ENCODE measurements around the gene LDB3.

LDB3 gene

GRCh38 chr10:86705905-86706304 lies 37.6 kb downstream of the LDB3 start:
- intact Hi-C loops (cut with DNase I; ENCODE audit: low total_unique reads) = no loop called here
- Histone ChIP-seq H3K4me1 (peaks cover 0 to 8% (median 6%) of the 10 kb centered on the region in 4 donors), H3K27ac (peak overlapping the region; percentile 45 to 96), H3K27me3 (no peaks in the 10 kb centered on the region), H3K4me3 (no peak overlapping the region), H3K9me3 (no peaks in the 10 kb centered on the region), H3K36me3 (peaks cover 28 to 61% (median 43%) of the 10 kb centered on the region in 3 donors)
- TF ChIP-seq, protein P1, sequence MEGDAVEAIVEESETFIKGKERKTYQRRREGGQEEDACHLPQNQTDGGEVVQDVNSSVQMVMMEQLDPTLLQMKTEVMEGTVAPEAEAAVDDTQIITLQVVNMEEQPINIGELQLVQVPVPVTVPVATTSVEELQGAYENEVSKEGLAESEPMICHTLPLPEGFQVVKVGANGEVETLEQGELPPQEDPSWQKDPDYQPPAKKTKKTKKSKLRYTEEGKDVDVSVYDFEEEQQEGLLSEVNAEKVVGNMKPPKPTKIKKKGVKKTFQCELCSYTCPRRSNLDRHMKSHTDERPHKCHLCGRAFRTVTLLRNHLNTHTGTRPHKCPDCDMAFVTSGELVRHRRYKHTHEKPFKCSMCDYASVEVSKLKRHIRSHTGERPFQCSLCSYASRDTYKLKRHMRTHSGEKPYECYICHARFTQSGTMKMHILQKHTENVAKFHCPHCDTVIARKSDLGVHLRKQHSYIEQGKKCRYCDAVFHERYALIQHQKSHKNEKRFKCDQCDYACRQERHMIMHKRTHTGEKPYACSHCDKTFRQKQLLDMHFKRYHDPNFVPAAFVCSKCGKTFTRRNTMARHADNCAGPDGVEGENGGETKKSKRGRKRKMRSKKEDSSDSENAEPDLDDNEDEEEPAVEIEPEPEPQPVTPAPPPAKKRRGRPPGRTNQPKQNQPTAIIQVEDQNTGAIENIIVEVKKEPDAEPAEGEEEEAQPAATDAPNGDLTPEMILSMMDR (IDR thresholded peaks at IDR 0.05) = no peak
- no peak for DNase-seq

DNA sequence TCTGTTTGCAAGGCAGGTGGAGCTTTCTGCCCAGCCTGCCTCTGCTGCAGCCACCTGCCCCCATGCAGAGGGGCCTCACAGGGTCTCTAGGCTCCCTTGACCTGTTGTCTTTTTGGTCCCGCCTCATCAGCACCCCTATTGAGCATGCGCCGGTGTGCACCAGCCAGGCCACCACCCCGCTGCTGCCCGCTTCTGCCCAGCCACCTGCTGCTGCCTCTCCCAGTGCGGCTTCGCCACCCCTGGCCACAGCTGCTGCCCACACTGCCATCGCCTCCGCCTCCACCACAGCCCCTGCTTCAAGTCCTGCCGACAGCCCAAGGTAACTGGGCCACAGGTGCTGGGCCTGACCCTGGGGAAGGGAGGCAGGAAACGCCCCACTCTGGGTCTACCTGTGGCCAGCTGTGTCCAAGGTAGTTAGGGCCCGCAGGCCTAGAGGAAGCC lies 38.1 kb downstream of the LDB3 start:
- Histone ChIP-seq H3K9me3 (no peaks in the 10 kb centered on the region), H3K27me3 (no peaks in the 10 kb centered on the region), H3K4me3 (no peak overlapping the region), H3K4me1 (peaks cover 0 to 9% (median 6%) of the 10 kb centered on the region in 4 donors), H3K36me3 (peaks cover 24 to 56% (median 37%) of the 10 kb centered on the region in 3 donors), H3K27ac (peak overlapping the region; percentile 45 to 96)
- no peak for DNase-seq
- TF ChIP-seq, protein P1 (IDR thresholded peaks at IDR 0.05) = no peak
- intact Hi-C loops (cut with DNase I; ENCODE audit: low total_unique reads) = no loop called here

- DNase-seq = no peak
- TF ChIP-seq, protein P1 (IDR thresholded peaks at IDR 0.05) = no peak
- intact Hi-C loops (cut with DNase I; ENCODE audit: low total_unique reads) = no loop called here
- no peak overlapping the region for H3K4me3 ChIP-seq
- H3K27me3 ChIP-seq = no peaks in the 10 kb centered on the region
- H3K9me3 ChIP-seq = no peaks in the 10 kb centered on the region
- peaks cover 23 to 51% (median 34%) of the 10 kb centered on the region in 3 donors for H3K36me3 ChIP-seq
- H3K27ac ChIP-seq = peak overlapping the region; percentile 45 to 96
- H3K4me1 ChIP-seq = peaks cover 0 to 9% (median 7%) of the 10 kb centered on the region in 4 donors
Measured at GRCh38 chr10:86706977-86707376, 38.7 kb downstream of the LDB3 start.

DNA sequence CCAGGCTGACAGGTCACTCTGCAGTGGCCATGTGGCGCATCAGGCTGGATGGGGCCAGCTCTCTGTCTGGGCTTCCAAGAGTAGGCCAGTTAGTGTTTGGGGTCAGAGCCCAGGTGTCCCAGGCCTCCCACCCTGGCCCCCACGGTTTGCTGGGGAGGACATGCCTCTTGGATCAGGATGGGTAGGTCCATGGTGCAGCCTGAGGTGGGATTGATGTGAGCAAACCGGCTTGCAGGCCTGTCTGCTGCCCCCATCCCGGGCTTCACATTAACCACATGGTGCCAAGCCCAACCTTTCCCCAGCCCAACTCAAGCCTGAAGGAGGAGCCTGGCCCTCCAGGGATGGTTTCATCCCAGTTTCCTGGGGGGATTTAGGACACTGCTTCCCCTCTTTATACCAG lies 39.2 kb downstream of the LDB3 start:
- Histone ChIP-seq H3K4me3 (no peak overlapping the region), H3K27me3 (no peaks in the 10 kb centered on the region), H3K27ac (peak overlapping the region; percentile 45 to 96), H3K9me3 (no peaks in the 10 kb centered on the region), H3K36me3 (peaks cover 23 to 45% (median 30%) of the 10 kb centered on the region in 3 donors), H3K4me1 (peaks cover 0 to 14% (median 10%) of the 10 kb centered on the region in 4 donors)
- intact Hi-C loops (cut with DNase I; ENCODE audit: low total_unique reads) = no loop called here
- TF ChIP-seq, protein P1 (IDR thresholded peaks at IDR 0.05) = no peak
- no peak for DNase-seq

GRCh38 chr10:86708068-86708782 lies 39.9 kb downstream of the LDB3 start:
- Histone ChIP-seq H3K9me3 (no peaks in the 10 kb centered on the region), H3K36me3 (peaks cover 23 to 38% (median 23%) of the 10 kb centered on the region in 3 donors), H3K27ac (peak overlapping the region; percentile 45 to 96), H3K4me3 (no peak overlapping the region), H3K4me1 (peaks cover 0 to 18% (median 11%) of the 10 kb centered on the region in 4 donors), H3K27me3 (no peaks in the 10 kb centered on the region)
- DNase-seq = no peak
- intact Hi-C loops (cut with DNase I; ENCODE audit: low total_unique reads) = no loop called here
- TF ChIP-seq, protein P1 (IDR thresholded peaks at IDR 0.05) = no peak
